GM19324 (cell line): ENCODE data around the gene ATAD2B.
"Not testable (repeated sequence)": the region's sequence is repeated elsewhere in the genome, so short reads cannot be mapped to it uniquely, and the experiment has no call there.

Experiments used
- ATAC-seq: cut with Tn5 transposase; IDR thresholded peaks from one replicate; pipeline ENCODE4 v1.9.1; 2021; ENCODE audit warnings: mild to moderate bottlenecking, moderate library complexity; ENCODE audit not compliant: unreplicated experiment, low FRiP score

Gene ATAD2B

DNA sequence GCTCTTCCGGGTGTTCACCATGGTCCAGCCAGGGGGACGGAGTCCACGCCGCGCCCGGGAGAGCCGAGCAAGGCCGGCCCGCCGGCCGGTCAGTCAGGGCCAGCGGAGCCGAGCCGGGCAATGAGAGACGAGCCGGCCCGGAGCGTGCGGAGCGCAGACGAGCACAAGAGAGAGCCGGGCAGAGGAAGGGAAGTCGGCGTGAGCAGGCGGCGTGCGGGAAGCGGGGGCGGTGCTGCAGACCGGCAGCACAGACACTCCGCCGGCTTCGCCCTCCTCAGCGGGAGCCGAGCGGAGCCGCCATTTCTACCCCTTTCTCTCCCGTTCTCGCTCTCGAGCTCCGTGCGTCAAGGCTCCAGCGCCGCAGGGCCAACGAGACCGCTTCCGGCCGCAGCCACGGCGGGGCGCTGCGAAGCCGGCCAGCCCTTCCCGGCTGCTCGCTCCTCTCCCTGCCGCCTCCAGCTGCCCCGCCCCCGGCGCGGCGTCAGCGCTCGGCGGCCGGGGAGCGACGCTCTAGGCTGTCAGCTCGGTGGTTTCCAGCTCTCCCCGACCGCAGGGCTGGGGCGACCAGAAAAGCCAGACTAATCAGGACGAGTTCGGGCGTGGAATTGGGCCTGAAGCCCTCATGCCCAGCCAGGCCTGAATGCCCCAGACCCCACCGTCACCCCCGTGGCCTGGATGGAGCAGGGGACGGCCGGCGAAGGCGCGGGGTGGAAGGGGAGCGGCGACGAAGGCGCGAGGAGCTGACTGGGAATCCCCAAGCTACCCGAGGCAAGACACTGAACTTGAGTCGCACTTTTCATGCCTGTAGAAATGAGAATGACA lies at the start of gene ATAD2B:
TSS of gene ATAD2B (minus strand) at position 374 of the 822 bp plus-strand sequence. CDS start at position 21, 353 bp downstream.
- peak; percentile 81 for ATAC-seq

DNA sequence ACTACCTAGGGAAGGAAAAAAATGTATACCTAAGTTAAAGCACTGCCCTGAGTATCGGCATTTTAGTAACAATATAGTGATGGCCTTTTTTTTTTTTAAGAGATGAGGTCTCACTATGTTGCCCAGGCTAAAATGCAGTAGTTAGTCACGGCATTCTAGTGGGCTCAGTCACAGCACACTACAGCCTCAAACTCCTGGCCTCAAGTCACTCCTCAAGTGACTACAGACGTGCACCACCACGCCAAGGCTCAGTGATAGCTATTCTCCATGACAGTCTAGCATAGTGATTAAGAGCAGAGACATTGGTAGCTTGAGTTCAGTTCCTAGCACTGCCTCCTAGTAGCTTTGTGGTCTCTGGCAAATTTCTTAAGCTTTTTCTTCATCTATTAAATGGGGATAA lies 40.9 kb upstream of the ATAD2B start:
- ATAC-seq = no peak

DNA sequence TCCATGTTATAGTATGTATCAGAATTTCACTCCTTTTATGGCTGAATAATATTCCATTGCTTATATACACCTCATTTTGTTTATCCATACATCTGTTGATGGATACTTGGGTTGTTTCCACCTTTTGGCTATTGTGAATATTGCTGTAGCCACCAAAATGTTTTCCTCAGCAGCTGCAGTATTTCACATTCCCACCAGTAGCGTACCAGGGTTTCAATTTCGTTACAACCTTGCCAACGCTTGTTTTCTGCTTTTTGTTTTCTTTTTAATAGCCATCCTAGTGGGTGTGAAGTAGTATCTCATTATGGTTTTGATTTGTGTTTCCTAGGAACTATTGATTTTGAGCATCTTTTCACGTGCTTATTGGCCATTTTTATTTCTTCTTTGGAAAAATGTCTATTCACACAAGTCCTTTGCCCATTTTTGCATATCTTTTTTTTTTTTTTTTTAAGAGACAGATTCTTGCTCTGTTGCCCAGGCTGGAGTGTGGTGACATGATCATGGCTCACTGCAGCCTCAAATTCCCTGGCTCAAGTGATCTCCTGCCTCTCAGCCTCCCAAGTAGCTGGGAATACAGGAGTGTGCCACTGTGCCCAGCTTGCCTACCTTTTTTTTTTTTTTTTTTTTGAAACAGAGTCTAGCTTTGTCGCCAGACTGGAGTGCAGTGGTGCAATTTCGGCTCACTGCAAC lies 27.5 kb upstream of the ATAD2B start:
- no peak for ATAC-seq

DNA sequence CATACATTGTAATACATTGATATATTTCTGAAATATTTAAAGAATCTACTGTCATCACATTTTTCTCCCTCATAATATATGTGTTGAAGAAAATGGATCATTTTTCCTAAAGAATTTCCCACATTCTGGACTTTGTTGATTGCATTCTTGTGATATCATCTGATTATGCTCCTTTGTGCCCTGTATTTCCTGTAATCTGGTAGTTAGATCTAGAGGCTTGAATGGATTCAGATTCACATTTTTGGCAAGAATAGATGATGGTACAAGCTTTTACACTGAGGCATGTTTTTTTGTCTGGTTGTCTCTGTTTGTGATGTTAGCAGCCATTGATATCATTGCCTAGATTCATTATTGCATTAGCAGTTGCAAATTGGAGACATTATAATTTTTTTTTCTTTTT lies 26.7 kb upstream of the ATAD2B start:
- ATAC-seq = no peak

- ATAC-seq = not testable (repeated sequence)
Measured at GRCh38 chr2:23952558-23952957, 25.6 kb upstream of the ATAD2B start.

- no peak for ATAC-seq
Measured at GRCh38 chr2:23947350-23947749, 20.4 kb upstream of the ATAD2B start.

- no peak for ATAC-seq
Measured at GRCh38 chr2:23944976-23945375, 18.1 kb upstream of the ATAD2B start.

GRCh38 chr2:23944527-23944926 lies 17.6 kb upstream of the ATAD2B start:
- ATAC-seq = no peak

GRCh38 chr2:23943666-23944065 lies 16.7 kb upstream of the ATAD2B start:
- ATAC-seq = no peak

DNA sequence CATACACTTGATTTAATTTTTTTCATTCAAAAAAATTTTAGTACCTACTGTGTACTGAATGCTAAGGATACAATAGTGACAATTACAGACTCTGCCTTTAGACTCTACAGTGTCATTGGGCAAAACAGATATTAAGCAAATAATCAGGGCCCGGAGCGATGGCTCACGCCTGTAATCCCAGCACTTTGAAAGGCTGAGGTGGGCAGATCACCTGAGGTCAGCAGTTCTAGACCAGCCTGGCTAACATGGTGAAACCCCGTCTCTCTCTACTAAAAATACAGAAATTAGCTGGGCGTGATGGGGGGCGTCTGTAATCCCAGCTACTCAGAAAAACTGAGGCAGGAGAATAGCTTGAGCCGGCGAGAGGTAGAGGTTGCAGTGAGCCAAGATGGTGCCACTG lies 14.7 kb upstream of the ATAD2B start:
- ATAC-seq = no peak

GRCh38 chr2:23940718-23941620 lies 14.0 kb upstream of the ATAD2B start:
- peak; percentile 65 for ATAC-seq

- peak; percentile 84 for ATAC-seq
Measured at GRCh38 chr2:23939987-23940717, 13.2 kb upstream of the ATAD2B start, which contains the start of gene UBXN2A. TSS of gene UBXN2A (plus strand) at chr2:23940463. CDS start at chr2:23958315, 17,852 bp downstream.

GRCh38 chr2:23934259-23934658 lies 7.3 kb upstream of the ATAD2B start:
- no peak for ATAC-seq

DNA sequence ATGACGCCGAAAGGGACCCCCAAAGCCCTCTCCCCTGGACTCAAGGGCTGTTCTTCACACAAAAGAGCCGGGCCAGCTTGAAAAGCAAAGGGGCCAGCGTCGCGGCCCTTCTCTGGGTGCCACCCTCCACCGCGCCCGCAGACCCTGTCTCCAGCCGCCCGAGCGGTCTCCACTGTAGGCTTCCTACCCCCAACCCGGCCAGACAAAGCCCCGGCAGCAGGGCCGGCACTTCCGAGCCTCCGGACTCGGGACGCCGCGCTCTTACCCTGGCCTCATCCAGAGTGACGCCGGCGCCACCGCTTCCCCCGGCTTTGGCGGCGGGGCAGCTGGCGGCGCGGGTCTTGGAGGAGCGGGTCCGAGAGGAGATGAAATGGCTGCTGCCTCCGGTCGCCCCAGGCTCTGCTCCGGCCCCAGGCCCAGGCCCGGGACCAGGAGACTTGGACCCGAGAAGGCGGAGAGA lies 603 bp downstream of the ATAD2B start:
- ATAC-seq = peak; percentile 37

DNA sequence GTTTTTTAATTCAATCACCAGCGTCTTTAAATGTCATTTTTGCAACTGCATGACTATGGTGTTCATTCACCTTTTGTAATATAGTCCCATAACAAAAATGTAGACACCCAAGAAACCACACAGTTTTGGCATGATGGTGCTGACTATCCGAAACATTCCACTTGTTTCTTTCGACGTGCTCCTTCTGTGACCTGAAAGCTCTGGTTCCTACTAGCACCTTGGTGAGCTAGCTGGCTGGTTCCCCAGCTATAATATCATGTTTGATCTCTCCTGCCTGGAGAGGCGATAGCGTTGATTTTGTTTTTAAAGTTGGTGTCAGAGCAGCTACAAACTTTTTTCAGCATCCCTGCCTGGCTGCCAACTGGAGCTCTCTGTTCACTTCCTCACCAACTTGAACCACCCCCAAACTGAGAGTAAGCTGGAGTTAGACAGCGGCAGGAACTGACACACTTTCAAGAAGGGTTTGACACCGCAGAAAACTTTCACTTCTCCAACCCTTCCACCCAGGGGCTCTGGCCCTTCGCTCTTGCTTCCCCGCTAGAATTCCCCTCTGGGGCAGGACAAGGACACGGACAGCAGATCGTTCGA lies 1.1 kb downstream of the ATAD2B start:
- ATAC-seq = peak; percentile 45

DNA sequence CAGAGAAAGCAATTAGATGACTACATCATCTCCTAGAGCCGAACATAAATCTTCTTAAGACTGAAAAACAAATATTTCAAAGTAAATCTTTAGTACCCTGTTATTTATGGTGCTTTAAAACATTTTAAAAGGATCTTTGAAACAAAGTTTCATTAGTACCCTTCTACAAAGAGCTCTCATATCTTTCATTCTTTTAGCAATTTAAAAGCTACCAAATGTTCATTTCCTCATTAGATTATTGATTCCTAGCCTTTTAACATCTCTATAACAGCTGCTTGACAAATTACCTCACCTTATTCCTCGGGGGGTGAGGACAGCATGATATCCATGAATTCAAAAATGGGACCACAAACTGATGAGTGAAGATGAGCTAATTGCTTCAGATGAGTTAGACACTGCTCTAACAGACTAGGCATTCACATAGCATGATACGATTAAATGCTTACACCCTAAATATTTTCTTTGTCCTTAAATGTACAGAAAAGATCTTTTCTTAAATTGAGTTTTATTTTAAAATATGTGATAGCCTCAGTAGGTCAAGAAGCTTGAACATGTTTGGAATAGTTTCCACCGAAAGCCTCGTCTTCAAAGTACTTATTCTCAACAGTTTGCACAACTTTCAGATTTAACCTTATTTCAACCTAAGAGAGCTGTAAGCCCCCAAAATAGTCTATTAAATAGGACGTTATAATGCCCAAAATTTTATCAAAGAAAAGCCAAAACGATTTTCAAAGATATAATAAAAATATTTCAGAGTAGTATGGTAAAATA lies 2.1 kb downstream of the ATAD2B start:
- no peak for ATAC-seq

DNA sequence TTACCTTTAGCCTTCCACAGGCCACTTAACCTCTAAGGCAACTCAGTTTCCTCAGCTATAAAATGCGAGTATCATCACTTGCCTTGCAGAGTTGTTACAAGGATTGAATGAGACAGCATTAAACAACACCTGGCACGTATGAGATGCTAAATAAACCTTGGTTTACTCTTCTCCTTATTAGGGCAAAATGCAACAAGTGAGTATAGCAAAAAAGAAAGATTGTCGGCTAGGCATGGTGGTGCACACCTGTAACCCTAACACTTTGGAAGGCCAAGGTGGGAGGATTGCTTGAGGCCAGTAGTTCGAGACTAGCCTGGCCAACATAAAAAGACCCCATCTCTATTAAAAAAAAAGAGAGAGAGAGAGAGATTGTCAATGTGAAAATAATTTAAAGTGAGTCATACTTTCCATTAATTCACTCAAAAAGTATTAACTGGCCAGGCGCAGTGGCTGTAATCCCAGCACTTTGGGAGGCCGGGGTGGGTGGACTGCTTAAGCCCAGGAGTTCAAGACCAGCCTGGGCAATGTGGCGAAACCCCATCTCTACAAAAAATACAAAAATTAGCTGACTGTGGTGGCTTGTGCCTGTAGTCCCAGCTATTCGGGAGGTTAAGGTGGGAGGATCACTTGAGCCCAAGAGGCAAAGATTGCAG lies 8.0 kb downstream of the ATAD2B start:
- ATAC-seq = no peak

DNA sequence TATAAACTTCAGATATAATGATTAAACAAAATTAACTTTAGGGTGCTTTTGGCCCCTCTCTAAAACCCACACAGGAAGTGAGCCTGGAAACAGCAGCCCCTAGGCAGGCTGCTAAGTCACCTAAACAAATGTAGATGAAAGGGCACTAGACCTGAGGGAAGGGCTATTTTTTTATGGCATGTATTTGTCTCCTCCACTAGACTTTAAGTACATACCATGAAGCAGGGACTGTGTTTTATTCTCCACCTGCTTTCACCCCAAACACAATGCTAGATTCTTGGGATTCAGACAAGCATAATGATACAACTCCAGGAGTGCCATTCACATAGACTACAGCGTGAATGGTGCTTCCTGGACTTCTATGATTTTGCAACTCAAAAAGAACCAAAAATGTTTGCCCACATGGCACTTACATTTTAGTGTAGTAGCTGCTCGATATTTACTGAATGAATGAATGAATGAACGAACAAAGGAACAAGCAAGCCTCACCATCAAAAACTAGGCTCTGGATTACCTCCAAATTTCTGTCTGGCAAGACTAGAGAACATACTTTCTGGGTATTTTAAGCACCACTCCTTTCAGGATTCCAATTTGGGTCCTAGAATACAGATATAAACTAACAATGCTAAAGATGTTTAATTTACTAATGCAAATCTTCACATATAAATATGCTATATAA lies 10.1 kb downstream of the ATAD2B start:
- ATAC-seq = no peak
